ELR (cell line): ENCODE measurements around the gene AFG3L2.
"Not testable (repeated sequence)": the region's sequence is repeated elsewhere in the genome, so short reads cannot be mapped to it uniquely, and the experiment has no call there.

ENCODE experiments used
- DNase-seq: peaks from one replicate; pipeline ENCODE4 v3.0.0-alpha.2; 2015; ENCODE audit warnings: low read depth

The AFG3L2 gene

DNA sequence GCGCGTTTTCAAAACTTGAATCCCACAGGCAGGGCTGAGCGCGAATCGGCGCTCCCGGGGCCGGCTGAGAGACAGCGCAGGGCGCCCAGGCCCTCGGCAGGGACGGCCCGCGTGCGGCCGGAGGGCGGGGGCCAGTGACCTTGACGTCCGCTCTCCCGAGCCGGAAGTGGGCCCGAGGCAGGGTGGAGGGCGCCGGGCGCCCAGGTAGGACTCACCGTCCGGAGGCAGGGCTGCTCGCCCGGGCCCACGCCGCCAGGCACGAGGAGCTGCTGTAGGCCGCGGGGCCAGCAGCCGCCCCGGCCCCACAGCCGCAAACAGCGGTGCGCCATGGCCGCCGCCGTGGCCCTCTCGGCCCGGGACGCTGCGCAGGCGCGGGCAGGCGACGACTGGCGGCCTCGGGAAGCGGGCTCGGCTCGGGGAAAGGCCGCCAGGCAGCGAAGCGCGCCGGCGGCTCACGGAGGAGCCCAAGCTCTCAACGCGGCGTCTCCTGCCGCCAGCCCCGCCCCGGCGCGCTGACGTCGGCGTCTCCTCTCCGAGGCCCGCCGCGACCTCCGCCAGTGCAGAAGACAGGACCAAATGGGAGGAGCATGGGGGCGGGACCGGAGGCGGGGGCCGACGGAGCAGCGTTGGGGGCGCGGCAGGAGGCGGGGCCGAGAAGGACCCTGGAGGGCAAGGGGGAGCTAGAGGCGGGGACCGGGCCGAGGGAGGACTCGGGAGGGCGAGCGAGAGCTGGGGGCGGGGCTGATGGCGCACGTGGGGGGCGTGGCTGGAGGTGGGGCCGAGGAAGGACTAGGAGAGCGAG, at the start of gene AFG3L2:
TSS of gene AFG3L2 (minus strand) at position 474 of the 802 bp plus-strand sequence. CDS start at position 329, 145 bp downstream.
- peak; percentile 99 for DNase-seq

- no peak for DNase-seq
These were observed 47.2 kb upstream of the AFG3L2 start for GRCh38 chr18:12424252-12424651.

- no peak for DNase-seq
These were observed 46.8 kb upstream of the AFG3L2 start for GRCh38 chr18:12423820-12424219.

DNA sequence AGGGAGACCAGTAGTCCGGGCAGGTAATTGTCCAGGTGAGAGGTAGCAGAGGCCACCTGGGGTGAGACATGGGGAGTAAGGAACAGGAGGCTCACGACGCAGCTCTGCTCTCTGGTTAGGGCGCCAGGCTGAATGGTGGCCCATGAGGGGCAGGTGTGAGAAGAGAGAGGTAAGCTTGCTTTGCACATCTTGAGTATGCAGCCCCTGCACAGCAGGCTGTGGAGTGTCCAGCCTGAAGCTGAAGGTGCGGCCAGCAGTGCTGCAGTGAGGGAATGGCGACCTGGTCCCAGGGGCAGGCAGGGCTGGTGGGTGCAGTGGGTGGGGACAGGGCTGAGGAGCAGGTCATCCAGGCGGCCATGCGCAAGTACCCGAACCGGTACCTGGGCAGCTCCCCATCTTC, 46.4 kb upstream of the AFG3L2 start:
- no peak for DNase-seq

DNA sequence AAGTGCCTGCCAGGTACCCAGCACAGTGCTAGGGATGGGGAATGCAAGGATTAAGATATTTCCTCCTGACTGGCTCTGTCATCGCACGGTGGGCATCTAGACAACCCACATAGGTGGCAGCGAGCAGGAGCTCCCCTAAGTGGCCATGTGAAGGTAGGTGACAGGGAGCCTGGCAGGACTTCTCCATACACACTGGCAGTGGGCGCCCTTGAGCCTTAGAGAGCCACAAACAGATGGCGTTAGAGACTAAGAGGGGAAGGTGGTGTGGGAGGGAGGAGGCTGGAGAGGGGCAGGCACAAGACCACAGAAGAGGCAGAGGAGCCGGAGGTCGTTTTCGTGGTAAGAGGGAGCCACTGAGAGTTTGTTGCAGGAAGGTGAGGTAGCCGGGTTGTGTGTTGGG, 45.9 kb upstream of the AFG3L2 start:
- no peak for DNase-seq

DNA sequence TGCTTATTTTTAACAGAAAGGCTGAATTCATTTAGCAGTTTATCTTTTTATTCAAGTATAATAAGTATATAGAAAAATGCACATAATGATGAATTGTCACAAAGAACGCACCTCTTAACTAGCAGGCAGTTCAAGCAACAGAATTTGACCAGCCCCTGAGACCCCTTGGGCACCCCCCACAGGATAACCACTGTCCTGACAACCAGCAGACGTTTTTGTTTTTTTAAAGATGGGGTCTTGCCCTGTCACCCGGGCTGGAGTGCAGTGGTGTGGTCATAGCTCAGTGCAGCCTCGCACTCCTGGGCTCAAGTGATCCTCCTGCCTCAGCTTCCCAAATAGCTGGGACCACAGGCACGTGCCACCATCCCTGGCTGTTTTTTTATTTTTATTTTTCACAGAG, 44.7 kb upstream of the AFG3L2 start:
- no peak for DNase-seq

GRCh38 chr18:12420821-12421421, 43.9 kb upstream of the AFG3L2 start:
- no peak for DNase-seq

DNA sequence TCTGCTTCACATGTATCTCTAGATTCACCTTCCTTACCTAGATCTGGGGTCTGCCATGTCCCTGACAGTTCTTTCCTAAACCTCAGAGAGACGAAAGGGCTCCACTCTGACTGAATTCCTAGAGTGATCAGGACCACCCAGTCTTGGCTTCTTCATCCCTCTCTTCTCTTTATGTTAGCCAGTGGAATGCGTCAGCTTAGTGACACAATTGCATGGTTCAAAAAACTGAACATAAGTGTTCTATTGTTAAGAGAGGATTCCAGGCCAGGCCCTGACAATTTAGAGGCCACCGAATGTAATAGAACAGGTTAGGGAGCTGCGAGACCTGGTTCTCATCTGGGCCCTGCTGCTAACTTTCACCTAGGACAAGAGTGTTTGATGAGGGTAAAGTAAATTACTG, 40.7 kb upstream of the AFG3L2 start:
- no peak for DNase-seq

DNA sequence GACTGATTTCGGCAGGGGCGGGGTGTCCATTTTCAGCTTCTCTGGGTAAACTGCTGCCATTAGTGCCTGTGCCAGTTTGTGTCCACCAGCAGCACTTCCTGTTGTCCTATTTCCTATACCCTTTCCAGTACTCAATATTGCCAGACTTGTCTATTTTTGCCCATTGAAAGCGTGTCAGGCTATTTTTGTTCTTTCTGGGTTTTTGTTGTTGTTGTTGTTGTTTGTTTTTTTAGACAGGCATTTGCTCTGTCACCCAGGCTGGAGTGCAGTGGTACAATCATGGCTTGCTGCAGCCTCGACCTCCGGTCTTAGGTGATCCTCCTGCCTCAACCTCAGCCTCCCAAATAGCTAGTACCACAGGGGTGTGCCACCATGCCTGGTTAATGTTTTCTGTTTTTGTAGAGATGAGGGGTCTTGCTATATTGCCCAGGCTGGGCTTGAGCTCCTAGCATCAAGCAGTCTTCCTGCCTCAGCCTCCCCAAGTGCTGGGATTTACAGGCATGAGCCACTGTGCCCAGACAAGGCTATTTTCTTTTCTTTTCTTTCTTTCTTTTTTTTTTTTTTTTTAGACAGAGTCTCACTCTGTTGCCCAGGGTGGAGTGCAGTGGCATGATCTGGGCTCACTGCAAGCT, 39.2 kb upstream of the AFG3L2 start:
- DNase-seq = no peak

- DNase-seq = no peak
These were observed 34.4 kb upstream of the AFG3L2 start for GRCh38 chr18:12411456-12411855.

GRCh38 chr18:12410747-12411146, 33.7 kb upstream of the AFG3L2 start:
- DNase-seq = not testable (repeated sequence)

DNA sequence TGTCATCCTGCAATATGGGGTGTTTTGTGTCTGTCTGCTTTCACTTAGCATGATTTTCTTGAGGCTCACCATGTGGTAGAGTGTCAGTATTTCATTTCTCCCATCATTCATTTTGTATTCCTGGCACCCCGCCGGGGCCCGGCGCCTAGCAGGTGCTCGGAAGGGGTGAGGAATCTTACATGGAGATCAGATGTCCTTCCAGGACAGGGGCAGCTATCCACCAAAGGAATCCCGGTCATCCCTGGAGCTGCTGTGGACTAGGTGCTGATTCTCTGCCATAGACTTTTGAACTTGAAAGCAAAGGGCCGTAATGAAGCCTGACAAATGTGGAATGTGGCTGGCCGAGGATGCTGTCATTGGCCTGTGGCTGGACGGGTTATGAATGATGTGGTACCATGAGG, 33.1 kb upstream of the AFG3L2 start:
- DNase-seq = no peak

- DNase-seq = peak; percentile 25
These were observed 32.4 kb upstream of the AFG3L2 start for GRCh38 chr18:12409469-12409868.

GRCh38 chr18:12408247-12408869, 31.3 kb upstream of the AFG3L2 start:
- DNase-seq = peak; percentile 30

- DNase-seq = no peak
These were observed 29.5 kb upstream of the AFG3L2 start for GRCh38 chr18:12406371-12407111.

- peak; percentile 30 for DNase-seq
These were observed 28.0 kb upstream of the AFG3L2 start for GRCh38 chr18:12405066-12405465.

DNA sequence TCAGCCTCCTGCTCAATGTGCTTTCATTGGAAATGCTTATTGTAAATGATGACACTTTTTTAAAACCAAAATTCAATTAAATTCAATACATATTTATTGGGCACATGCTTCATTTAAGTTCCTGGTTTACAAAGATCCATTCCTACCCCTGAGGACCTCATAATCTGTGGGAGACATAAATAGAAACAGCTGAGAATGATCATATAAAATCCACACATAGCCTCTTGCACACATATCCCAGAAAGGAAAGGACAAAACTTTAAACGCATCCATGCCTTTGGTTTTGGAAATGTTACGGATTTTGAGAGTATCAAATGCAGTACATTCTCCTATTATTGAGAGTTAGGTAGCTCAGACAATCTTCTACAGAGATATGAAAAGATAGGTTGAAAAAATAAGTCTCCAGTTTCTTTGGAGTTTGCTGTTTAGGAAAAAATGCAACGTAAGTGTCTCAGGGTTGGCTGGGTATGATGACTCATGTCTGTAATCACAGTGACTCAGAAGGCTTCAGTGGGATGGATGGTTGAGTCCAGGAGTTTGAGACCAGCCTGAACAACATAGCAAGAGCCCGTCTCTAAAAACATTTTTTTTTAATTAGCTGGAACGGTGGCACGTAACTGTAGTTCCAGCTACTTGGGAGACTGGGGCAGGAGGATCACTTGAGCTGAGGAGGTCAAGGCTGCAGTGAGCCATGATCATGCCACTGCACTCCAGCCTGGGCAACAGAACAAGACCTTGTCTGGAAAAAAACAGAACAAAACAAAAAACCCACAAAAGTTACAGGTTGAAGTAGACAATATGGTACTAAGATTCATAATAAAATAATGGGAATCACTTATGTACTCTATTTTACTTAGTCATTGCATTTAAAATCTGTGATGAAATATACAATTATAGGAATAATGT, 26.8 kb upstream of the AFG3L2 start:
- peak; percentile 94 for DNase-seq

DNA sequence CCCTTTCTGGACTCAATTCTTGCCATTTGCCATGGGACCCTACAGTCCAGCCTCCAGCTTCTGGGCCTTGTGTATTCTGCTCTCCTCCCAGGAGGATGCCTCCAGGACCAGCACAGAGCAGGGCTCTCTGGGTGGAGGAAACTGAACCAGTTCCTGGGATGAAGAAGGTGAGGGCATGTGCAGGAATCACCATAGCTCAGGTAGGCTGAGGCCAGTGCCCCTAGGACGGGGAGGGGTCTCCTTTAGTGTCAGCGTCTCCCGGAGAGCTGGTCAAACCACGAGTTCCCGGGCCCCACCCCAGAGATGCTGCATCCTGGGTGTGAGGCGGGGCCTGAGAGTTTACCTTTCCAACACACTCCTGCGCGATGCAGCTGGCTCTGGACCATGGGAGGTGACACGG, 24.9 kb upstream of the AFG3L2 start:
- no peak for DNase-seq

- DNase-seq = no peak
These were observed 22.2 kb upstream of the AFG3L2 start for GRCh38 chr18:12399231-12399630.

DNA sequence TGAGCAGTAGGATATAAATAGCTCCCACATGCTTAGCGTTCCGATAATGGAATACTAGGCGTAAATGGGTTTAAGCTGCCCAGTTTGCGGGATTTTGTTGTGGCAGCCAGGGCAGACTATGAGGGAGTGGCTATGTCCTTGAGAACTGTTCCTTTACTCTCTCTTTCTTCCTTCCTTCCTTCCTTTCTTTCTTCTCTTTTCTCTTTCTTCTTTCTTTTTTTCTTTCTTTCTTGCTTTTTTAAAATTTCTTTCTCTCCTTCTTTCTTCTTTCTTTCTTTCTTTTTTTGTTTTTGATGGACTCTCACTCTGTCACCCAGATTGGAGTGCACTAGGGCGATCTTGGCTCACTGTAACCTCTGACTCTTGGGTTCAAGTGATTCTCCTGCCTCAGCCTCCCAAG, 21.6 kb upstream of the AFG3L2 start:
- no peak for DNase-seq

GRCh38 chr18:12397793-12398192, 20.8 kb upstream of the AFG3L2 start:
- no peak for DNase-seq
